Measurements from ENCODE around the gene CNTNAP1. TPM values are rescaled to one million over a fixed set of nuclear protein-coding genes. Genes with fewer than 3 reads are reported as not detected.
A peak's percentile ranks its signal among the peaks of the same experiment; 100 is the strongest.

CNTNAP1 gene
- total RNA-seq, 1 donor from 2014 or later = 15.3 TPM

- DNase-seq (ENCODE audit: low spot score) = no peak
Observed at GRCh38 chr17:42685831-42686230, 3.5 kb downstream of the CNTNAP1 start.

GRCh38 chr17:42686520-42687128 is 4.3 kb downstream of the CNTNAP1 start:
- DNase-seq (ENCODE audit: low spot score) = no peak

- no peak for DNase-seq (ENCODE audit: low spot score)
Observed at GRCh38 chr17:42687707-42688320, 5.5 kb downstream of the CNTNAP1 start.

GRCh38 chr17:42690596-42690995 is 8.3 kb downstream of the CNTNAP1 start:
- DNase-seq (ENCODE audit: low spot score) = no peak

DNA sequence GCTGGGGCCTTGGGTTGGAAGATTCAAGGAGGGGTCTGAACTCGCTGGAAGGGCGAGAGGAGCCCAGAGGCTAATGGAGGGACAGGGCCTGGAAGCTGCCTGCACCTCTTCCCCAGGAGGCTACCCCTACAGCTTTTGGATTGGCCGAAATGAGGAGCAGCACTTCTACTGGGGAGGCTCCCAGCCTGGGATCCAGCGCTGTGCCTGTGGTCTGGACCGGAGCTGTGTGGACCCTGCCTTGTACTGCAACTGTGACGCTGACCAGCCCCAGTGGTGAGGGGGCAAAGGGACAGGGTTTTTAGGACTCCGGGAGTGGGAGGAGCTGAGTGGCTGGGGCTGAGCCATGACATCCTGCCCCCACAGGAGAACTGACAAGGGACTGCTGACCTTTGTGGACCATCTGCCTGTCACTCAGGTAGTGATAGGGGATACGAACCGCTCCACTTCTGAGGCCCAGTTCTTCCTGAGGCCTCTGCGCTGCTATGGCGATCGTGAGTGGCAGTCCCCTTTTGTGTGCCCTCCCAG is 8.8 kb downstream of the CNTNAP1 start:
- no peak for DNase-seq (ENCODE audit: low spot score)

- DNase-seq (ENCODE audit: low spot score) = no peak
Observed at GRCh38 chr17:42692489-42692888, 10.2 kb downstream of the CNTNAP1 start.

- DNase-seq (ENCODE audit: low spot score) = no peak
Observed at GRCh38 chr17:42694524-42694923, 12.2 kb downstream of the CNTNAP1 start.

- no peak for DNase-seq (ENCODE audit: low spot score)
Observed at GRCh38 chr17:42695500-42695899, 13.2 kb downstream of the CNTNAP1 start.

DNA sequence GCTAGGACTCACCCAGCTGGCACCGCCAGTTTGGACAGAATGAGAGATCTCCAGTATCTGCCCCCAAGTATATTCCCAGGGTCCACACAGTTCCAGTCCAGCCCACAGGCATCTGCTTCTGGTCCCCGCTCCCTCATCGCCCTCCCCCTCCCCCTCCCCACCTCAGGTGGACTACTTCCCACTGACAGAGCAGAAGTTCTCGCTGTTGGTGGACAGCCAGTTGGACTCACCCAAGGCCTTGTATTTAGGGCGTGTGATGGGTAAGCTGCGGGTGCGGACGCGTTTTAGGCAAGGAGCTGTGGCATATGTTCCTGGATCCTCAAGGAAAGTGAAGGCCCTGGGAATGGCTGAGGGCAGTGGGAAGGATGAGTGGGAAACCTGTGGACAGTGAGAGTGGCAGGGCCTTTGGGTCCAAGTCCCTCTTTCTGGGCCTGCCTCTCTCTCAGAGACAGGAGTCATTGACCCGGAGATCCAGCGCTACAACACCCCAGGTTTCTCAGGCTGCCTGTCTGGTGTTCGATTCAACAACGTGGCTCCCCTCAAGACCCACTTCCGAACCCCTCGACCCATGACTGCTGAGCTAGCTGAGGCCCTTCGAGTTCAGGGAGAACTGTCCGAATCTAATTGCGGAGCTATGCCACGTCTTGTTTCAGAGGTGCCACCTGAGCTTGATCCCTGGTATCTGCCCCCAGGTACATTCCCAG is 14.9 kb downstream of the CNTNAP1 start:
- DNase-seq (ENCODE audit: low spot score) = no peak

DNA sequence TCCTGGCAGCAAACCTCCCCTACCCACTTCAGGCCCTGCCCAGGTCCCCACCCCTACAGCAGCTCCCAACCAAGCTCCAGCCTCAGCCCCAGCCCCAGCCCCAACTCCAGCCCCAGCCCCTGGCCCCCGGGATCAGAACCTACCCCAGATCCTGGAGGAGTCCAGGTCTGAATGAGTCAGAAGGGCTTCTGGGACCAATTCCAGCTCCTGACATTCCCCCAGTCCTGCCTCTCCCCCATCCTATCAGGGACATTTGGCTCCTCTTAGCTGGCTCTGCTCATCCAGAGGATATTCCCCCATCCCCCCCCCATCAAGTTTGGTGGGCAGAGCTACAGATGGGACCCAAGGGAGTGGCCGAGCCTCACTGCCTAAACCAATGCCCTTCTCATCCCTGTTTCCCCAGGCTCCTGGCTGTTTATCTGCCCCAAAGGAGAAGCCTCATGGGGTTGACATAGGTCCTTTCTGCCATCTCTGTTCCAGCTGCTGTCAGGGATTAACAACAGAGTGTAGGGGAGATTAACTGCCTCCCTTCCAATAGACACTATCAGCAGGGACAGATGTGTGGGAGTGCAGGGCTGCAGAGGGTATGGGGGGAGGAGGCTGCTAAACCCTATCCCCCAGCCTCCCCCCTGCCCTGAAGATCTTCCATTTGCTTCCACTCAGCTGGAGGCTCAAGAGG is 16.5 kb downstream of the CNTNAP1 start:
- peak; percentile 58 for DNase-seq (ENCODE audit: low spot score)

GRCh38 chr17:42699415-42699740 is 17.0 kb downstream of the CNTNAP1 start:
- no peak for DNase-seq (ENCODE audit: low spot score)

DNA sequence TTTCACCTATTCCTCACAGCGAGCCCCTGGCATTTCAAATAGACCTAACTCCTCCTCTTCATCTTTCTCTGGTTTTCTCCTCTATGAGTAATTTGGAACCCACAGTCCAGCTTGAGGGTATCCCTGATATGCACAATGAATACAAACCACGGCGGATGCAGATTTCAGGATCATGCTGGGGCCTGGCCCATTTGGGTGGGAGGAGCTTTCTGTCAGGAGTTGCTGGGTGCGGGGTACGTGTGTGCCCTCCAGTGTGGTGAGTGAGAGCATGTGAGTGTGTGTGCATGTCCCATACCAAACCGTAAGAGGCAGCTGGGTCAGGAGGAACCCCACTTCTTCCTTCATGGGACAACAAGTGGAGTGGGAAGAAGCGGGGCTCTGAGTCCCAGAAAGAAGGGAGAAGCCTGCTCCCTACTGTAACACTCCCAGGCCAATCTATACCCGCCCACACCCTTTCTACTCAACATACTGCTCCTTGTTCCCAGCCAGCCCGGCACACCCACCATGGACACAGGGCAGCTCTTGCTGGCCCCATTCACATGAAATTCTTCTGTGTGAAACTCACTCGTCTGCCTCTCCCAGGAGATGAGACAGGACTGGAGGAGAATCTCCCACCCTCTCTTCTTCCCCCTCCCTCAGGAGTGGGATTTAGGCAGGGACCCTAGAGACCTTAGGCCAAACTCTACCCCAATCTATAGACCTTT is 18.4 kb downstream of the CNTNAP1 start:
- no peak for DNase-seq (ENCODE audit: low spot score)

GRCh38 chr17:42702446-42702845 is 20.1 kb downstream of the CNTNAP1 start:
- no peak for DNase-seq (ENCODE audit: low spot score)

DNA sequence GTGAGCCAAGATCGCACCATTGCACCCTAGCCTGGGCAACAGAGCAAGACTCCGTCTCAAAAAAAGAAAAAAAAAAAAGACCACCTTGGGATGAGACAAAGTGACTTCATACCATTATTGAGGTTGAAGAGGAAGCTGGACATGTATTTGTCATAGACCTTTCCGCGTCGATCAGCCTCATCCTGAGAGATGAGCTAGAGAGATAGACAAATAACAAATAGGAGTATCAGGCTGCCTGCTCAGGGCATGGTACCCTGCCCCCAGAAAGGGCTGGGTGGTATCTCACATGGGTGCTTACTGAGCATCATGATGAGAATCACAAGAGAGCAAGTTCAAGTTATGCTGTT is 22.1 kb downstream of the CNTNAP1 start:
- DNase-seq (ENCODE audit: low spot score) = no peak

- DNase-seq (ENCODE audit: low spot score) = no peak
Observed at GRCh38 chr17:42704837-42705494, 22.6 kb downstream of the CNTNAP1 start.

GRCh38 chr17:42706732-42707131 is 24.4 kb downstream of the CNTNAP1 start:
- DNase-seq (ENCODE audit: low spot score) = no peak

DNA sequence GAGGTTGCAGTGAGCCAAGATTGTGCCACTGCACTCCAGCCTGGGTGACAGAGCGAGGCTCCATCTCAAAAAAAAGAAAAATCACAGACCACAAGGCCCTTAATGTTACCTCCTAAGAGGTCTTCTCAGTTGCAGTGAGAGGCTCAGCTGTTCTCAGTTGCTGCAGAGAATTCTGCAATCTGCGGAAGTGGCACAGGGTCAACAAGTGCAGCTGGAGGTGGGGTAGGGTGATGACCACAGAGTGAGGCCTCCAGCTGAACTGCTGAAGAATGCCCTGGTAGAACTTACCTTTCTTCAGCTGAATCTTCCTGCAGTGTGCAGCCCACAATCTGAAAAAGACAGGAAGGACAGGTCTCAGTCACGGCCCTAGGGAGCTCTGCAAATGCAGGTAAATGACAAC is 26.3 kb downstream of the CNTNAP1 start:
- DNase-seq (ENCODE audit: low spot score) = no peak

DNA sequence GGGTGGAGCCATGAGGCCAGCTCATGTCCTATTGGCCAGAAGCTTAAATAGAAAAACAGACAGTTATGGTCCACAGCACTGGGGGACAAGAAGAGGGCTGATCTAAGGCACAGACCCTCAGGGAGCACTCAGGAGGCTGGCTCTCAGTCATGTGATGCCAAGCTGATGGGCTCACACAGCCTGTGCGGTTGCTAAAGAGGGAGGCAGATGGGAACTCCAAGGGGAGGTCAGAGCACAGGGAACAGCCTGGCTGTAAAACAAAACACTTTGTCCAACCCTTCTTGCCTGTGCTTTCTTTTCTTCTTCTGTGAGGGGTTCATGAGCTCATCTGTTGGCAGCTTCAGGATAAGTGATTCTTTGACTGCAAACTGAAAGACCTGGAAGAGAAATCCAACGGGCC is 27.2 kb downstream of the CNTNAP1 start:
- no peak for DNase-seq (ENCODE audit: low spot score)

GRCh38 chr17:42720996-42721583 is 38.8 kb downstream of the CNTNAP1 start:
- DNase-seq (ENCODE audit: low spot score) = no peak

- DNase-seq (ENCODE audit: low spot score) = no peak
Observed at GRCh38 chr17:42723636-42724035, 41.3 kb downstream of the CNTNAP1 start.

DNA sequence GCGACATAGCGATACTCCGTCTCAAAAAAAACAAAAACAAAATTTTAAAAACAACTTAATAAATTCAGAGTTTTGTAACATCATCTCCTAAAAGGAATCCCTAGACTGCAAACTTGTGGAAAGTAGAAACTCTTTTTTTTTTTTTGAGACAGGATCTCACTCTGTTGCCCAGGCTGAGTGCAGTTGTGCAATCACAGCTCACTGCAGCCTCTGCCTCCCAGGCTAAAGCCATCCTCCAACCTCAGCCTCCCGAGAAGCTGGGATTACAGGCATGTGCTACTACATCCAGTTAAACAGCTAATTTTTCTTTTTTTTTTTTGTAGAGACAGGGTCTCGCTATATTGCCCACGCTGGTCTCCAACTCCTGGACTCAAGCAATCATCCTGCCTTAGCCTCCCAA is 42.8 kb downstream of the CNTNAP1 start:
- DNase-seq (ENCODE audit: low spot score) = no peak

All from ureter (tissue), 1 donor.